Subcutaneous abdominal adipose tissue (tissue), 5 donors: Measurements from ENCODE around the gene OR5H14.
"Not testable (repeated sequence)": the region's sequence is repeated elsewhere in the genome, so short reads cannot be mapped to it uniquely, and the experiment has no call there.

Experiments
- H3K27ac ChIP-seq: one replicate; pipeline ENCODE4 v1.7.0; 2013; ENCODE audit warnings: low read depth, mild to moderate bottlenecking, inconsistent platforms, low read length, moderate library complexity
- H3K27me3 ChIP-seq, 5 donors: one replicate each; pipeline ENCODE4 v1.7.0; 2013; ENCODE audit warnings: low read length in 5 of 5, inconsistent platforms in 1 of 5; ENCODE audit not compliant: control insufficient read depth in 5 of 5, insufficient read depth in 4 of 5
- H3K36me3 ChIP-seq, 5 donors: one replicate each; pipeline ENCODE4 v1.7.0; 2013; ENCODE audit warnings: low read length in 5 of 5; ENCODE audit not compliant: control insufficient read depth in 5 of 5, insufficient read depth in 5 of 5
- H3K4me1 ChIP-seq, 5 donors: one replicate each; pipeline ENCODE4 v1.7.0; 2013; ENCODE audit warnings: low read length in 5 of 5, mild to moderate bottlenecking in 3 of 5, moderate library complexity in 1 of 5; ENCODE audit not compliant: control insufficient read depth in 5 of 5, insufficient read depth in 5 of 5
- H3K4me3 ChIP-seq, 5 donors: one replicate each; pipeline ENCODE4 v1.7.0; 2013; ENCODE audit warnings: low read length in 5 of 5, low read depth in 1 of 5
- H3K9ac ChIP-seq, 5 donors: one replicate each; pipeline ENCODE4 v1.7.0; 2013; ENCODE audit warnings: low read length in 5 of 5, mild to moderate bottlenecking in 4 of 5, moderate library complexity in 3 of 5
- H3K9me3 ChIP-seq, 5 donors: one replicate each; pipeline ENCODE4 v1.7.0; 2013; ENCODE audit warnings: low read length in 5 of 5; ENCODE audit not compliant: control insufficient read depth in 5 of 5
- donor health status: healthy.
- donor health status: healthy.
- donor health status: healthy.
- donor health status: healthy.
- donor health status: healthy.

The OR5H14 gene

DNA sequence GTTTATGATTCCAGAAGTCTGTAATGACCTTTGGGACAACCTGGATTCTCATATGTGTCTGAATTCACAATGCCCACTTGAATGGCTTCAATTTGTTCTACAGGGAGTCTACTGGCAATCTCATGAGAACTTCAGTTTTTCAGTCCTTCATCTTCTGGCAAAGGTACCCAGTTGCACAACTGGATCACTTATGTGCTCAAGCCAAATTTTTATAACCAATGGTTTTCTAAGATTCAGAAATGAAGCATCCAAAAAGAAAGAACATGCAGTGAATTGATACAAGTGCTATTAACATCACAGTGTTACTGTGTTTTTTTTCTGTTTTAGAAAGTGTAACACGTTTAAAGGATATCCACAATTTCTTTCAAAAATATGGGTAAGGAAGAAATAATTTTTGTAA, at the start of gene OR5H14:
TSS of gene OR5H14 (plus strand) at position 301 of the 400 bp plus-strand sequence. CDS start 1,907 bp downstream, outside the sequence.
- H3K4me3 ChIP-seq: no peak within 1 kb of the TSS
- no peaks in the 10 kb centered on the region for H3K36me3 ChIP-seq
- no peaks in the 10 kb centered on the region for H3K27me3 ChIP-seq
- H3K4me1 ChIP-seq: no peaks in the 10 kb centered on the region
- no peak within 1 kb of the TSS for H3K9ac ChIP-seq
- H3K9me3 ChIP-seq: no peaks in the 10 kb centered on the region
- no peak within 1 kb of the TSS for H3K27ac ChIP-seq

DNA sequence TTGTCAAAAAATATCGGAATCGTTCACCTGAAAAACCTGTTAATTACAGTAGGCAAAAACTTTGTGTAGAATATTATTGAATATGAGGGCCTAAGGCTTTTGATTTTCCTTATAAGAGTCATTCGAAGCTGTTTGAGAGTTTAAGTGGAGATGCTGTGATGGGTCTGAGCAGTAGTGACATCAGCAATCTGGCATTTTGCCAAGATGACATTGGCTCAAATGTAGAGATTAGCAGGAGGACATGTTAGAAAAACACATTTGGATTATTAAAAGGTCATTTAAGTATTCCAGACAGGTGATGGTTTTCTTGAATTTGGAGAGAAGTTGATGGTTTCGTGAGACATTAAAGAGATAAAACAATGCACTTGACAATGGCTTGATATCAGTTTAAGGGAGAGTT, 47.4 kb upstream of the OR5H14 start:
- no peak overlapping the region for H3K4me3 ChIP-seq
- H3K36me3 ChIP-seq: no peaks in the 10 kb centered on the region
- H3K27me3 ChIP-seq: peaks cover 0 to 2% (median 0%) of the 10 kb centered on the region in 5 donors
- no peak overlapping the region for H3K9ac ChIP-seq
- H3K27ac ChIP-seq: no peak overlapping the region
- H3K9me3 ChIP-seq: peaks cover 0 to 8% (median 0%) of the 10 kb centered on the region in 5 donors
- no peaks in the 10 kb centered on the region for H3K4me1 ChIP-seq

DNA sequence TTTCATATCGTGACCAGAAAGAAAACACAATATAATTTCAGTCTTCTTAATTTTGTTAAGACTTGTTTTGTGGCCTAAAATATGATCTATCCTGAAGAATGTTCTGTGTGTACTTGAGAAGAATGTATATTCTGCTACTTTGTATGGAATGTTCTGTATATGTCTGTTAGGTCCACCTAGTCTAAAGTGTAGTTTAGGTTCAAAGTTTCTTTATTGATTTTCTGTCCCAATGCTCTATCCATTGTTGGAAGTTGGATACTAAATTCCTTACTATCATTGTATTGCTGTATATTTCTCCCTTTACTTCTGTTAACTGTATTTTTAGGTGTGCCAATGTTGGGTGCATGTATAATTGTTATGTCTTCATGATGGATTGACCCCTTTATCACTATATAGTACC, 39.1 kb upstream of the OR5H14 start:
- no peaks in the 10 kb centered on the region for H3K36me3 ChIP-seq
- no peak overlapping the region for H3K9ac ChIP-seq
- no peak overlapping the region for H3K27ac ChIP-seq
- H3K4me3 ChIP-seq: no peak overlapping the region
- peaks cover under 1 to 44% (median 33%) of the 10 kb centered on the region in 5 donors for H3K9me3 ChIP-seq
- no peaks in the 10 kb centered on the region for H3K4me1 ChIP-seq
- no peaks in the 10 kb centered on the region for H3K27me3 ChIP-seq

DNA sequence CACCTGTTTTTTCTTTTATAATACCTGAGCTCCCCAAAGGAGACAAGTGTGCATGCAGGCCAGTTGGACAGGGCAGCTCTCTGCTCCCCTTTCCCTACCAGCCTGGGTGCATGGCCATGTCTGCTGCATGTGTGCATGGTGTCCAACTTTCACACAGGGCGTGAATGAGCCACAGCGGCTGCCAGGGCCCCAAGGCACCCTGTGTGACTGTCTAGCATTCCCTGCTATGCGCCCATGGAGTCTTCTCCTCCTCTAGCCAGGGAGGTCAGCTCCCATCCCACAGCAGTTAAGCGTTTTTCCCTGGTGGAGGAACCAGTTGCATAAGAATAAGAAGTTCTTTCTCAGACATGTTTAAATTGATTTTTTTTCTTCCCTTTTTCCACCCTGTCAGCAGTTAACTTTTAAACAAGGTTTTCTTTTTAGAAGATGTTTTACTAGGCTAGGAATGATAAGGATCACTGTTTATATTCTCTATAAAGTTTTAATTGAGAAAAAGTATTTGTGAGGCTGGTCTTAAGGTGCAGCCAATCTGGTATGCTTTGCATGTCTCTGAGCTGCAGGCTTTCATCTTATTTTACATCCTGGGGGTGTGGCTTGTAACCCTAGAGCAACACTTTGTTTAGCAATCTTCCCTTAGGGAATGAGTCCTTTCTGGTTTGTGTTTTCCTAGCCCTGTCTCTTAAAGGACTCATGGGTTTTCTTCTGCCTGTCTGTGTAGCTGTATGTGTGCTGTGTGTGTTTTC, 37.3 kb upstream of the OR5H14 start:
- Histone ChIP-seq H3K27ac (no peak overlapping the region), H3K4me1 (no peaks in the 10 kb centered on the region), H3K9me3 (peaks cover 4 to 47% (median 42%) of the 10 kb centered on the region in 5 donors), H3K27me3 (no peaks in the 10 kb centered on the region), H3K9ac (no peak overlapping the region), H3K36me3 (no peaks in the 10 kb centered on the region), H3K4me3 (no peak overlapping the region)

DNA sequence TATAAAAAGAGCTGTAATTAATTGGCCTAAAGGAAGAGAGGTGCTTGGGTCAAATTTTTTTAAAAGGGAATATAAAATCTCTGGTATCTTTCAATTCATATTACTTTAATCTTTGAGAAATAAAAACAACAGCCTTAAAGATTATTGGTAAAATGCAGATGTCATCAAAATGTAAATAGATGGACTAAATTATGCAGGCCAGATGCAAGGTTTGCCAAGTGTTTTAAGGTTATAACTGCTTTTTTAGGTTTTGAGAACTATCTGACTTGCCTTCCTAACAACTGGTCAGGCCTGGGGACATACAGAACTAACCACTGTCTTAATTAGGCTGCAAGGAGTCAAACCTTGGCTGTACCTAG, 36.8 kb upstream of the OR5H14 start:
- no peak overlapping the region for H3K27ac ChIP-seq
- H3K4me1 ChIP-seq: no peaks in the 10 kb centered on the region
- H3K4me3 ChIP-seq: no peak overlapping the region
- H3K9ac ChIP-seq: no peak overlapping the region
- no peaks in the 10 kb centered on the region for H3K27me3 ChIP-seq
- H3K36me3 ChIP-seq: no peaks in the 10 kb centered on the region
- H3K9me3 ChIP-seq: peaks cover 4 to 47% (median 42%) of the 10 kb centered on the region in 5 donors

DNA sequence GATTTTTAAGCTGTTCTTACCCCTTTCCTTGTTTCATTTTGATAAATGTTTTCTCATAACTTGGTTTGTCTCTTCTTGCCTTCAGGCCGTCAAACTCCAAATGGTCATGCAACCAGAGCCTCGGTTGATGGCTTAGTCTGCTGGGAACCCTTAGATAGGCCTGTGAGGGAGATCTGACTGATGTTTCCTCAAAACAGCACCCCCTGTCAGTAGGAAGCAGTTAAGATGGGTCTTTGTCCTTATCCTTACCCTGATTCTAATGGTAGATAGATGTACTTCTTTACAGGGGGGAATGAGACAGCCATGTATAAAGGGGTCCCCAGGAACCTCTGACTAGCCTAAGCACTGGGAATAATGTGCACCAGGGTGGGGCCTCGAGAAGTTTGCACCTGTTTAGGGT, 33.0 kb upstream of the OR5H14 start:
- no peaks in the 10 kb centered on the region for H3K36me3 ChIP-seq
- no peak overlapping the region for H3K27ac ChIP-seq
- no peaks in the 10 kb centered on the region for H3K4me1 ChIP-seq

DNA sequence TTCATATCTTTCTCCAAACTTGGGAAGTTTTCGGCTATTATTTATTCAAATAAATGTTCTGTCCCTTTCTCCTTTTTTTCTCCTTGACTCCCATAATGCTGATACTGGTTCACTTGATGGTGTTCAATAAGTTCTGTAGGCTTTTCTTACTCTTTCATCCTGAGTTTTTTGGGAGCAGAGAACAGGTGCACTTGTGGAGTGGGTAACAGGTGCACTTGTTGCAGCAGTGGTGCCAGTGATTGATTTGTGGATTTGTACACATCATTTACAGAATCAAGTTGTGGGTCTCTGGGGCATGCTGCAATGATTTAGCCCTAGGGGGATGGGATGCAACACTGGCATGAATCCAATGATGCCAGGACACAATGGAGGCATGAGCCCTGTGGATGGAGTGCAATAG, 31.6 kb upstream of the OR5H14 start:
- H3K4me3 ChIP-seq: no peak overlapping the region
- H3K36me3 ChIP-seq: no peaks in the 10 kb centered on the region
- no peak overlapping the region for H3K9ac ChIP-seq
- no peak overlapping the region for H3K27ac ChIP-seq
- H3K9me3 ChIP-seq: peaks cover 0 to 38% (median 32%) of the 10 kb centered on the region in 5 donors
- no peaks in the 10 kb centered on the region for H3K27me3 ChIP-seq
- no peaks in the 10 kb centered on the region for H3K4me1 ChIP-seq

More for the DNA sequence above, 33.0 kb upstream of the OR5H14 start:
- Histone ChIP-seq H3K9ac (no peak overlapping the region), H3K4me3 (peak overlapping the region in 1 of 5 donors; percentile 1), H3K27me3 (no peaks in the 10 kb centered on the region), H3K9me3 (peaks cover 4 to 51% (median 44%) of the 10 kb centered on the region in 5 donors)

DNA sequence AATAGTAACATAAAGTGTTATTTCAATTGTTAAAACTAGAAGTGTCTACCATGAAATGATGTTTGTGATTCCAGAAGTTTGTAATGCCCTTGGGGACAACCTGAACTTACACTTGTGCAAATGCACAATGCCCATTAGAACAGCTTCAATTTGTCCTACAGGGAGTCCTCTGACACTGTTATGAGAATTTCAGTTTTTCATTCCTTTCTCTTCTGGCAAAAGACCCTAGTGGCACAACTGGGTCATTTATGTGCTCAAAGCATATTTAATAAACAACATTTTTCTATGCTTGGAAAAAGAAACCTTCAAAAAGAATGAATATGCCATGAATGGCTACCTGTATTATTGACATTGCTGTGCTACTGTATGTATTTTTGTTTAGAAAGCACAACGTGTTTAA, 16.9 kb upstream of the OR5H14 start, which contains the start of gene OR5H1:
TSS of gene OR5H1 (plus strand) at position 301 of the 400 bp plus-strand sequence. CDS start 1,977 bp downstream, outside the sequence.
- Histone ChIP-seq H3K36me3 (no peaks in the 10 kb centered on the region), H3K27me3 (no peaks in the 10 kb centered on the region), H3K9me3 (no peaks in the 10 kb centered on the region), H3K9ac (no peak within 1 kb of the TSS), H3K4me1 (no peaks in the 10 kb centered on the region), H3K4me3 (no peak within 1 kb of the TSS), H3K27ac (no peak within 1 kb of the TSS)

DNA sequence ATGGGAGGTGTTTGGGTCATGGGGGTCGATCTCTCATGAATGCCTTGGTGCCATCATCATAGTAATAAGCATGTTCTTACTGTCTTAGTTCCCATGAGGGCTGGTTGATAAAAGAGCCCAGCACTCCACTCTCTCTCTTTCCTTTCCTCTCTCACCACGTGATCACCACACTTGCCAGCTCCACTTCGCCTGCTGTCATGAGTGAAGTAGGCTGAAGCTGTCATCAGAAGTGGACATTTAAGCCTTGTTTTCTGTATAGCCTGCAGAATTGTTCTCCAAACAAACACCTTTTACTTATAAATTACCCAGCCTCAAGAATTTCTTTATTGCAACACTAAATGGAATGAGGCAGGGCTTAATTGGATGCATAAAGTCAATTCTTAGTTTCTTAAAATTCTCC, 10.6 kb upstream of the OR5H14 start:
- H3K27me3 ChIP-seq: no peaks in the 10 kb centered on the region
- H3K4me1 ChIP-seq: no peaks in the 10 kb centered on the region
- no peak overlapping the region for H3K9ac ChIP-seq
- no peak overlapping the region for H3K4me3 ChIP-seq
- H3K9me3 ChIP-seq: no peaks in the 10 kb centered on the region
- H3K36me3 ChIP-seq: no peaks in the 10 kb centered on the region
- no peak overlapping the region for H3K27ac ChIP-seq

DNA sequence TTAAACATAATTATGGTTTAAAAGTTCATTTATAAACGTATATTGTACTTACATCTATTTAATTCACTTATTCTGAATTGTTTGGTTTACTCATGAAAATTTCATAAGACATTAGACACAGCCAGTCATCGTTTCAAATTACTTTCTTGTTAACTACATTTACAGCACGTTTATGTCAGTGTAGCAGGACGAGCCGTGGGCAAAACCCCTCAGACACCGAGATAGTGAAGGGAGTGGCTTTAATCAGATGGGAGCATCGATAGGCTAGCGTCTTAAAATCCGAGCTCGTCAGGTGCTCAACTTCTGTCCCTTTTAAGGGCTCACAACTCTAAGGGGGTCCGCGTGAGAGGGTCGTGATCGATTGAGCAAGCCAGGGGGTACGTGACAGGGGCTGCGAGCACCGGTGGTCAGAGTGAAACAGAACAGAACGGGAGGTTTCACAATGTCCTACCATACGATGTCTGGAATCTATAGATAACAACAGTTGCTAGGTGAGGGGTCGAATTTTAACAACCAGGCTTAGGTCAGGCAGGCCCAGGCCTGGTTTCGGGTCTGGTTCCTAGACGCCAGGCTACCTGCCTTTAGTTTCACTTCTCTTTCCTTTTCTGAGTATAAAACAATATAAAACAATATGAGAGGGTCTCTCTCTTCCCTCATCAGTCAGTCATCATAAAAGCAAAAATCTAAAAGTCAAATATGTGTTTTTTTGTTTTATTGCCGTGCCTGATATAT, 9.3 kb upstream of the OR5H14 start:
- not testable (repeated sequence) for H3K27me3 ChIP-seq, H3K27ac ChIP-seq, H3K9ac ChIP-seq, H3K36me3 ChIP-seq, H3K4me3 ChIP-seq, H3K9me3 ChIP-seq, H3K4me1 ChIP-seq
